K562 (cell line): ENCODE results near the gene OTOA. TPM values are rescaled to one million over a fixed set of nuclear protein-coding genes. Genes with fewer than 3 reads are reported as not detected.

ENCODE experiments used
- ATAC-seq: fragments of 200-7000 bp; cut with Tn5 transposase; 3 replicates; pipeline ENCODE4 v1.9.1; 2020; ENCODE audit warnings: moderate library complexity
- BruUV-seq: library from RNA; stranded (reverse); fragments of 400-500 nt; replicated peaks from 2 replicates; lab custom pipeline; 2021; lab: Mats Ljungman, UMichigan
- CTCF ChIA-PET: fragments of 300-600 bp; formaldehyde crosslinking; extraction: SDS; loops from one replicate; lab custom pipeline; 2021; ENCODE audit warnings: low intra/inter-chr PET ratio; lab: Yijun Ruan, JAX
- POLR2A ChIA-PET: fragments of 300-600, 350-650 bp; sonication (Branson Sonifier 250); formaldehyde crosslinking; extraction: SDS; loops from one replicate; lab custom pipeline; 2021; ENCODE audit warnings: antibody characterized with exemption, inconsistent platforms; lab: Yijun Ruan, JAX
- DNase-seq, 4 experiments: peaks; one replicate each; pipeline versions ENCODE4 v3.0.0 to v3.0.0-alpha.2; 2011 to 2018; ENCODE audit warnings: low spot score in 3 of 4, mixed read lengths in 3 of 4; ENCODE audit errors: extremely low read depth in 1 of 4
- FAIRE-seq: peaks from 2 replicates; lab custom pipeline; 2011; peaks lifted over from hg19 to GRCh38; lab: Jason Lieb, UNC
- H2AFZ ChIP-seq: 2 replicates; pipeline ENCODE4 v1.6.0; 2011; ENCODE audit warnings: low read depth, low read length, control low read depth, inconsistent platforms
- H3K27ac ChIP-seq: fragments of 200-600 bp; 3 replicates; pipeline ENCODE4 v1.8.0; 2011; ENCODE audit warnings: low read depth, mild to moderate bottlenecking, control low read depth, inconsistent platforms, low read length, moderate library complexity, mixed read lengths; ENCODE audit errors: extremely low read depth
- H3K27me3 ChIP-seq, 2 experiments: fragments of 300-600 bp in 1 of 2; 2 replicates in 1 of 2; 3 replicates in 1 of 2; pipeline versions ENCODE4 v1.6.0 to v1.8.0; 2011; ENCODE audit warnings: inconsistent platforms in 2 of 2, low read length in 2 of 2, mild to moderate bottlenecking in 1 of 2, mixed read lengths in 1 of 2, moderate library complexity in 1 of 2; ENCODE audit not compliant: control insufficient read depth in 2 of 2, insufficient read depth in 2 of 2
- H3K36me3 ChIP-seq: fragments of 300-600 bp; 3 replicates; pipeline ENCODE4 v1.8.0; 2011; ENCODE audit warnings: mild to moderate bottlenecking, low read length, inconsistent platforms; ENCODE audit not compliant: control insufficient read depth, insufficient read depth
- H3K4me1 ChIP-seq, 2 experiments: fragments of 200-600 bp in 1 of 2; replicated peaks in 1 of 2; 2 replicates in 1 of 2; 3 replicates in 1 of 2; pipeline versions ENCODE4 v1.5.1 to v1.8.0; 2011; ENCODE audit warnings: inconsistent platforms in 2 of 2, low read length in 2 of 2, mild to moderate bottlenecking in 1 of 2, mixed read lengths in 1 of 2, moderate library complexity in 1 of 2; ENCODE audit not compliant: control insufficient read depth in 2 of 2, insufficient read depth in 2 of 2
- H3K4me2 ChIP-seq: 2 replicates; pipeline ENCODE4 v1.6.1; 2011; ENCODE audit warnings: low read length, control low read depth, inconsistent platforms, mixed read lengths; ENCODE audit not compliant: insufficient read depth
- H3K4me3 ChIP-seq: fragments of 200-600 bp; sonication (generic), shearing (Covaris generic); 2 replicates; pipeline ENCODE4 v1.5.1; 2016; ENCODE audit warnings: control low read depth, inconsistent platforms
- H3K79me2 ChIP-seq: fragments of 200-600 bp; 3 replicates; pipeline ENCODE4 v1.8.0; 2011; ENCODE audit warnings: low read length, inconsistent platforms; ENCODE audit not compliant: control insufficient read depth, insufficient read depth
- H3K9ac ChIP-seq, 2 experiments: 2 replicates each; pipeline versions ENCODE4 v1.6.0 to v1.6.1; 2011; ENCODE audit warnings: low read depth in 2 of 2, low read length in 2 of 2, control low read depth in 1 of 2, inconsistent platforms in 1 of 2, mild to moderate bottlenecking in 1 of 2, mixed read lengths in 1 of 2; ENCODE audit not compliant: insufficient read depth in 1 of 2
- H3K9me1 ChIP-seq: one replicate; pipeline ENCODE4 v1.6.0; 2011; ENCODE audit warnings: inconsistent platforms, mild to moderate bottlenecking, low read length, moderate library complexity; ENCODE audit not compliant: control insufficient read depth, insufficient read depth
- H3K9me3 ChIP-seq: replicated peaks from 2 replicates; pipeline ENCODE4 v1.5.1; 2011; ENCODE audit warnings: low read depth, low read length, inconsistent platforms; ENCODE audit not compliant: control insufficient read depth, insufficient read depth
- H4K20me1 ChIP-seq: replicated peaks from 2 replicates; pipeline ENCODE4 v1.6.1; 2011; ENCODE audit warnings: low read length, inconsistent platforms, mixed read lengths; ENCODE audit not compliant: control insufficient read depth, insufficient read depth
- BCL6 ChIP-seq: fragments of 250-450 bp; sonication (Bioruptor Pico); IDR thresholded peaks from 2 replicates; pipeline ENCODE4 v1.4.0; 2020
- HCFC1 ChIP-seq: IDR thresholded peaks from 2 replicates; pipeline ENCODE4 v1.6.1; 2012; ENCODE audit warnings: low read depth, low read length, improper control_type of control experiment
- ID3 ChIP-seq, 2 experiments: fragments of 250-450 bp in 1 of 2; fragments of 450-650 bp in 1 of 2; sonication (Bioruptor Pico) in 1 of 2; IDR thresholded peaks; 2 replicates each; pipeline versions ENCODE4 v1.6.1 to v1.8.0; 2016 to 2021; ENCODE audit warnings: mild to moderate bottlenecking in 2 of 2, moderate library complexity in 2 of 2, missing compliant biosample characterization in 1 of 2, missing genetic modification characterization in 1 of 2
- PHB2 ChIP-seq: fragments of 450-650 bp; IDR thresholded peaks from 2 replicates; pipeline ENCODE4 v1.6.1; 2017; ENCODE audit warnings: low read depth
- POLR3A ChIP-seq: IDR thresholded peaks from 2 replicates; pipeline ENCODE4 v1.6.1; 2011; ENCODE audit warnings: borderline replicate concordance, mild to moderate bottlenecking, moderate library complexity; ENCODE audit not compliant: insufficient read length, insufficient read depth; ENCODE audit errors: extremely low read depth
- TAF9B ChIP-seq: fragments of 450-650 bp; IDR thresholded peaks from 2 replicates; pipeline ENCODE4 v1.6.1; 2018; ENCODE audit warnings: mild to moderate bottlenecking; ENCODE audit not compliant: partially characterized antibody
- UBTF ChIP-seq, 2 experiments: IDR thresholded peaks; 2 replicates each; pipeline ENCODE4 v1.6.1; 2012; ENCODE audit warnings: improper control_type of control experiment in 2 of 2, low read depth in 2 of 2, low read length in 2 of 2, borderline replicate concordance in 1 of 2
- ZNF124 ChIP-seq: sonication (generic); formaldehyde crosslinking; IDR thresholded peaks from 2 replicates; pipeline ENCODE4 v1.8.1; 2022; ENCODE audit warnings: missing genetic modification reagents
- ZNF3 ChIP-seq: fragments of 250-450 bp; sonication (Bioruptor Pico); IDR thresholded peaks from 2 replicates; pipeline ENCODE4 v1.5.0; 2021; ENCODE audit warnings: mild to moderate bottlenecking, moderate library complexity
- WGBS: fragments of 100-300 bp; shearing (Covaris generic); methylation state at CpG from one replicate; pipeline ENCODE4 v1.1.6; 2016; ENCODE audit warnings: low coverage, mixed read lengths; ENCODE audit not compliant: insufficient coverage; ENCODE audit errors: missing lambda C conversion rate; 5-methylcytosine and 5-hydroxymethylcytosine counted together
- in situ Hi-C: fragments of 300-500 bp; cut with MboI; formaldehyde crosslinking; loops from 4 replicates; pipeline ENCODE4 v1.15.0; 2018; ENCODE audit warnings: inconsistent platforms, mixed read lengths
- intact Hi-C: fragments of 100-400 bp; cut with micrococcal nuclease; formaldehyde crosslinking; loops from 2 replicates; pipeline ENCODE4 v1.14.2; 2022
- polyA plus RNA-seq, 8 experiments: library from polyadenylated mRNA; depleted of rRNA in 4 of 8; stranded (reverse) in 5 of 8; unstranded in 3 of 8; fragments of >200 nt; fragmentation: Nextera tagmentation in 2 of 8; fragmentation: Illumina TruSeq in 1 of 8; extraction: Ambion mirVana in 2 of 8; extraction: Trizol in 1 of 8; gene quantifications; 2 replicates each; pipeline versions ENCODE4 v1.2.1 to v1.2.3, GENCODE V29; 2011 to 2014; ENCODE audit warnings: inconsistent platforms in 1 of 8, missing spikeins in 1 of 8
- total RNA-seq, 7 experiments: library from RNA; depleted of rRNA in 6 of 7; stranded (reverse); fragments of >200 nt in 6 of 7; fragmentation: Illumina TruSeq in 2 of 7; extraction: Trizol in 2 of 7; gene quantifications; 2 replicates each; pipeline versions ENCODE4 v1.2.1 to v1.2.3, GENCODE V29; 2011 to 2021; ENCODE audit warnings: low replicate concordance in 1 of 7

Gene OTOA
- total and polyA plus RNA-seq, 9 of the 15 experiments (the other 6 are each of a cell fraction or from before 2014, with no cell fraction given) = 0.04 TPM; not detected in 8

GRCh38 chr16:21651515-21651914 lies 12.3 kb upstream of the OTOA start:
- Histone ChIP-seq H3K9me3 (no peaks in the 10 kb centered on the region), H3K4me3 (no peak overlapping the region), H3K4me1 (no peaks in the 10 kb centered on the region), H3K27ac (no peak overlapping the region), H3K36me3 (peaks cover 20% of the 10 kb centered on the region; the same call in 2 of the 3 replicates), H2AFZ (no peak overlapping the region), H4K20me1 (no peaks in the 10 kb centered on the region), H3K27me3 (no peaks in the 10 kb centered on the region), H3K9ac (no peak overlapping the region), H3K4me2 (no peak overlapping the region), H3K79me2 (no peaks in the 10 kb centered on the region), H3K9me1 (no peaks in the 10 kb centered on the region)
- no peak for TF ChIP-seq POLR3A
- no peak for TF ChIP-seq HCFC1
- TF ChIP-seq PHB2 = no peak
- no peak for TF ChIP-seq BCL6 (CRISPR knock-in tag)
- no peak for TF ChIP-seq UBTF (IDR thresholded peaks at IDR 0.05; ENCODE audit: borderline replicate concordance in 1 of 2, low read depth in 2 of 2, low read length in 2 of 2)
- TF ChIP-seq ID3 (CRISPR knock-in tag; IDR thresholded peaks at IDR 0.05) = no peak
- TF ChIP-seq ID3 (tag; IDR thresholded peaks at IDR 0.05) = no peak
- TF ChIP-seq ZNF3 (CRISPR knock-in tag) = no peak
- TF ChIP-seq TAF9B = no peak
- no peak for TF ChIP-seq ZNF124 (CRISPR knock-in tag)
- WGBS = 88% methylated on average over 3 of the region's 3 CpGs
- no TSS peak for BruUV-seq
- in situ Hi-C loops = no loop called here
- DNase-seq = no peak
- intact Hi-C loops = no loop called here
- FAIRE-seq = no peak
- CTCF ChIA-PET = no interaction called here
- POLR2A ChIA-PET = no interaction called here
- ATAC-seq = no peak
